Glutamatergic neuron (in vitro differentiated cells): ENCODE results near the gene ENPP1. TPM values are rescaled to one million over a fixed set of nuclear protein-coding genes. Genes with fewer than 3 reads are reported as not detected.

Source experiments
- DNase-seq: peaks from one replicate; pipeline ENCODE4 v3.0.0; 2022
- H3K27ac Mint-ChIP-seq: one replicate; pipeline ENCODE4 v1.8.0; 2020; ENCODE audit warnings: mild to moderate bottlenecking, mixed read lengths, inconsistent platforms; ENCODE audit not compliant: unreplicated experiment
- H3K27me3 Mint-ChIP-seq: one replicate; pipeline ENCODE4 v1.8.0; 2020; ENCODE audit warnings: mild to moderate bottlenecking, moderate library complexity, mixed read lengths, inconsistent platforms; ENCODE audit not compliant: unreplicated experiment
- H3K36me3 Mint-ChIP-seq: one replicate; pipeline ENCODE4 v1.8.0; 2020; ENCODE audit warnings: mild to moderate bottlenecking, mixed read lengths, inconsistent platforms; ENCODE audit not compliant: unreplicated experiment
- H3K4me1 Mint-ChIP-seq: one replicate; pipeline ENCODE4 v1.8.0; 2020; ENCODE audit warnings: mild to moderate bottlenecking, low read depth, mixed read lengths, inconsistent platforms; ENCODE audit not compliant: unreplicated experiment
- H3K4me3 Mint-ChIP-seq: one replicate; pipeline ENCODE4 v1.8.0; 2020; ENCODE audit warnings: mild to moderate bottlenecking, mixed read lengths, inconsistent platforms; ENCODE audit not compliant: unreplicated experiment
- H3K9me3 Mint-ChIP-seq: one replicate; pipeline ENCODE4 v1.8.0; 2020; ENCODE audit warnings: mild to moderate bottlenecking, moderate library complexity, mixed read lengths, inconsistent platforms; ENCODE audit not compliant: unreplicated experiment
- total RNA-seq: library from RNA; stranded (reverse); fragmentation: NEBNext Ultra II Directional; extraction: Animal tissue kit (Norgen Biotek cat#: 25700); gene quantifications from one replicate; pipeline ENCODE4 v1.2.1, GENCODE V29; 2021; ENCODE audit not compliant: unreplicated experiment
- TF ChIP-seq, protein P1 (sequence below): fragments of 200-600 bp; sonication (generic); IDR thresholded peaks from one replicate; pipeline ENCODE4 v1.5.0; 2021; ENCODE audit not compliant: partially characterized antibody, unreplicated experiment

Gene ENPP1
- total RNA-seq, 1 donor from 2014 or later = 2.4 TPM

DNA sequence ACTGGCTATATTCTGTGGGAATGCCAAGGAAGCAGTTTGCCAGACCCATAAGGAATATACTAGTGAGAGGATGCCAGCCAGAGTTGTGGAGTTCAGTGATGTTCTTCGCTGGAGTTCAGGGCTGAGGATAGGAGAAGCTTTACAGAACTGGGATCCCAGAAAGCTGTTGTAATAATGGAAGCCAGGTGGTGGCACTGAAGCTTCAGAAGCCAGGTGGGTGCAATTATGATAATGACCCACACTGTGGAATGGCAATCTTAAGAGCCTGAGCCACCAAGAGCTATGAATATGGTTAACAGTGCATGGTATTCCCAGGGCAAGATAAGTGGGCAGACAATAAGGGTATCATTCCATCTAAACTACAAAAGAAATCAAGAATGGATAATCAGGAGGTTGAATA, 25.1 kb upstream of the ENPP1 start:
- no peaks in the 10 kb centered on the region for H3K4me1 Mint-ChIP-seq
- H3K27ac Mint-ChIP-seq = no peak overlapping the region
- H3K9me3 Mint-ChIP-seq = no peaks in the 10 kb centered on the region
- H3K36me3 Mint-ChIP-seq = no peaks in the 10 kb centered on the region
- no peak overlapping the region for H3K4me3 Mint-ChIP-seq
- TF ChIP-seq, protein P1, sequence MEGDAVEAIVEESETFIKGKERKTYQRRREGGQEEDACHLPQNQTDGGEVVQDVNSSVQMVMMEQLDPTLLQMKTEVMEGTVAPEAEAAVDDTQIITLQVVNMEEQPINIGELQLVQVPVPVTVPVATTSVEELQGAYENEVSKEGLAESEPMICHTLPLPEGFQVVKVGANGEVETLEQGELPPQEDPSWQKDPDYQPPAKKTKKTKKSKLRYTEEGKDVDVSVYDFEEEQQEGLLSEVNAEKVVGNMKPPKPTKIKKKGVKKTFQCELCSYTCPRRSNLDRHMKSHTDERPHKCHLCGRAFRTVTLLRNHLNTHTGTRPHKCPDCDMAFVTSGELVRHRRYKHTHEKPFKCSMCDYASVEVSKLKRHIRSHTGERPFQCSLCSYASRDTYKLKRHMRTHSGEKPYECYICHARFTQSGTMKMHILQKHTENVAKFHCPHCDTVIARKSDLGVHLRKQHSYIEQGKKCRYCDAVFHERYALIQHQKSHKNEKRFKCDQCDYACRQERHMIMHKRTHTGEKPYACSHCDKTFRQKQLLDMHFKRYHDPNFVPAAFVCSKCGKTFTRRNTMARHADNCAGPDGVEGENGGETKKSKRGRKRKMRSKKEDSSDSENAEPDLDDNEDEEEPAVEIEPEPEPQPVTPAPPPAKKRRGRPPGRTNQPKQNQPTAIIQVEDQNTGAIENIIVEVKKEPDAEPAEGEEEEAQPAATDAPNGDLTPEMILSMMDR = no peak
- no peaks in the 10 kb centered on the region for H3K27me3 Mint-ChIP-seq
- DNase-seq = no peak

DNA sequence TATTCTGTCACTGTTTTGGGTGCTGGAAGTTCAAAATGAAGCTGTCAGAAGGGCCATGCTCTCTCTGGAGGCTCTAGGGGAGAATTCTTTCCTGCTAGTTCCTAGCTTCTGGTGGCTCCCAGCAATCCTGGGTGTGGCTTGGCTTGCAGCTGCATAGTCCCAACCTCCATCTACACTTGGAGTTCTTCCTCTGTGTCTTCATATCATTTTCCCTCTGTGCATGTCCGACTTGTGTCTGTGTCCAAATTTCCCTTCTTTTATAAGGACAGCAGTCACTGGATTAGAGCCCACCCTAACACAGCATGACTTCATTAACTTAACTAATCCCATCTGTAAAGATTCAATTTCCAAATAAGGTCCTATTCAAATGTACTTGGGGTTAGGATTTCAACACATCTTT, 23.3 kb upstream of the ENPP1 start:
- Mint-ChIP-seq H3K36me3 (no peaks in the 10 kb centered on the region), H3K4me3 (no peak overlapping the region), H3K27ac (no peak overlapping the region), H3K9me3 (no peaks in the 10 kb centered on the region), H3K4me1 (no peaks in the 10 kb centered on the region), H3K27me3 (no peaks in the 10 kb centered on the region)
- no peak for DNase-seq
- TF ChIP-seq, protein P1 = no peak

DNA sequence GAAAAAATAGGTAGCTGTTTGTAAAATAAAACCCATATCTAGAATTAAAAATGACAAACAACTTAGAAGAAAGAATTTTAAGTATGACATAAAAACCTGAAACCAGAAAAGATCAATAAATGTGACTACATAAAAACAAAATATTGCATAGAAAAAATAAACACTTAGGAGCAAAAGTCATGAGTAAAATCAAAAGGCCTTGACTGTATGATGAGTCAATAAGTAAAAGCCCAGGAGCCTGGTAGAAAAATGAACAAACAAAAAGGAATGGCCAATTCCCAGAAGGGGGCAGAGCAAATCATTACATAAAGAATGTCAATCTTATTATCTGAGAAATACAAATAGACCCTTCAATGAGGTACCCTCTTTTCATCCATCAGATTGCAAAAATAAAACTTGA, 20.7 kb upstream of the ENPP1 start:
- no peak overlapping the region for H3K4me3 Mint-ChIP-seq
- H3K27me3 Mint-ChIP-seq = no peaks in the 10 kb centered on the region
- H3K27ac Mint-ChIP-seq = no peak overlapping the region
- no peaks in the 10 kb centered on the region for H3K4me1 Mint-ChIP-seq
- no peak for DNase-seq
- TF ChIP-seq, protein P1 = no peak
- H3K36me3 Mint-ChIP-seq = no peaks in the 10 kb centered on the region
- H3K9me3 Mint-ChIP-seq = no peaks in the 10 kb centered on the region

DNA sequence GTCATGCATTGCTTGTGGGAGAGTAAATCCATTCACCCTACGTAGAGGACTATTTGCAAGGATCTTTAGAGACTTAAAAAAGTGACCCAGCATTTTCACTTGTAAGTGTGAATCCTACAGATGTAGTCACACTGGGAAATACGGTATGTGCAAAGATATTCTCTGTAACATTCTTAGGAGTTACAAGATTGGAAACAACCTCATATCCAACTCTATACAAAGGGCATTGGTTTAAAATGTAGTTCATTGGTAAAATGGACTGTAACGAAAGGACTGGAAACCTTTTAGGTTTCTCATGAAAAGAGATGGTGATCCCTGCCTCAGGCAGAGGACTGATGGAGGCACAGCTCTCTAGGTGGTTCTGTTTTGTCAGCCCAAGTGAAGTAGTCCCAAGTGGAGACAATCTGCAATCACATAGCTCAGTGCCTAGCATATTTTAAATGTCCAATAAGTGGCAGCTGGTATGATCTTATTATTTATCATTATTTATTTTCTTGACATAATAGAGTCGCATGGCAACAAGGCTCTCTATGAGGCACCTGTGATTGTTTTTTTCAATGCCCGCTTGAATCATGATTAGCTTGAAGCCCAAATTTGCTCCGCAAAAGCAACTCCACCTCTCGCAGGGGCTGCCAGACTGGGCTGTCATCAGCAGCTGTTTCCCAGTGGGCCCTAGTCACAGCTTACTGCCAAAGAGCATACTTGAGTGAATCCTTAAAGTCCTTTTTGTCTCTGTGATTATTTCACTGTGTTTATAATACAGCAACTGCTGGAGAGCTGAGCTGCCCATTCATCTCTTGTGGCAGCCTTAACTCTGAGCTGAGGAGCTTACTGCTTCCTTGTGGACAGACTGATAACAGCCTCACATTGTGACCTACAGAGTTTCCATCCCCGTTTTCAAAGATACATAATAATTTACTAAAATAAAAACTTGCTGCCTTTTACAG, 19.8 kb upstream of the ENPP1 start:
- Mint-ChIP-seq H3K27me3 (no peaks in the 10 kb centered on the region), H3K4me3 (no peak overlapping the region), H3K9me3 (no peaks in the 10 kb centered on the region), H3K27ac (no peak overlapping the region), H3K4me1 (no peaks in the 10 kb centered on the region), H3K36me3 (no peaks in the 10 kb centered on the region)
- DNase-seq = no peak
- TF ChIP-seq, protein P1 = no peak

DNA sequence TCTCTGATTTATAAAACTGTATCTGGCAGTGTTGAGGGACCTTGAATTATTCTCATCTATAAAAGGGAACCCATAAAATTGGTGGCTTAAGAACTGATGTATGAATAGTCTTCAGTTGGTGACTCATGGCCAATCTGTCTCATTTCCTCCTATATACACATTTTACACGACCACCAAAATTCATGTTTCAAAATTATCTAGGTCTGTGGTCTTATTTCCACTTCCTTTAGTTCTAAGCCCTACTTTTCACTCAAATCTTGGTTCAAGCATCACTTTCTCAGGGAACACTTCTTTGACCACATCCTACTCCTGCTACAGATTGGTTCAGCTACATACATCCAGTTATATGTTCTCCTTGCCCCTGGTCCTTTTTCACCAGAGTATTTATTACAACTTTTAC, 18.6 kb upstream of the ENPP1 start:
- Mint-ChIP-seq H3K27ac (no peak overlapping the region), H3K36me3 (no peaks in the 10 kb centered on the region)

More for the DNA sequence above, 18.6 kb upstream of the ENPP1 start:
- no peaks in the 10 kb centered on the region for H3K4me1 Mint-ChIP-seq
- TF ChIP-seq, protein P1 = no peak
- no peaks in the 10 kb centered on the region for H3K9me3 Mint-ChIP-seq
- H3K4me3 Mint-ChIP-seq = no peak overlapping the region
- H3K27me3 Mint-ChIP-seq = no peaks in the 10 kb centered on the region
- DNase-seq = no peak
